NCI-H128 (cell line): Measurements from ENCODE around the gene RNU1-2.
A peak's percentile ranks its signal among the peaks of the same experiment; 100 is the strongest.
"Not testable (repeated sequence)": the region's sequence is repeated elsewhere in the genome, so short reads cannot be mapped to it uniquely, and the experiment has no call there.

Source experiments
- DNase-seq: peaks from one replicate; lab custom pipeline; 2025; ENCODE audit not compliant: unreplicated experiment; lab: John Stamatoyannopoulos, UW

The RNU1-2 gene

GRCh38 chr1:16907870-16908758, 12.3 kb downstream of the RNU1-2 start:
- no peak for DNase-seq

DNA sequence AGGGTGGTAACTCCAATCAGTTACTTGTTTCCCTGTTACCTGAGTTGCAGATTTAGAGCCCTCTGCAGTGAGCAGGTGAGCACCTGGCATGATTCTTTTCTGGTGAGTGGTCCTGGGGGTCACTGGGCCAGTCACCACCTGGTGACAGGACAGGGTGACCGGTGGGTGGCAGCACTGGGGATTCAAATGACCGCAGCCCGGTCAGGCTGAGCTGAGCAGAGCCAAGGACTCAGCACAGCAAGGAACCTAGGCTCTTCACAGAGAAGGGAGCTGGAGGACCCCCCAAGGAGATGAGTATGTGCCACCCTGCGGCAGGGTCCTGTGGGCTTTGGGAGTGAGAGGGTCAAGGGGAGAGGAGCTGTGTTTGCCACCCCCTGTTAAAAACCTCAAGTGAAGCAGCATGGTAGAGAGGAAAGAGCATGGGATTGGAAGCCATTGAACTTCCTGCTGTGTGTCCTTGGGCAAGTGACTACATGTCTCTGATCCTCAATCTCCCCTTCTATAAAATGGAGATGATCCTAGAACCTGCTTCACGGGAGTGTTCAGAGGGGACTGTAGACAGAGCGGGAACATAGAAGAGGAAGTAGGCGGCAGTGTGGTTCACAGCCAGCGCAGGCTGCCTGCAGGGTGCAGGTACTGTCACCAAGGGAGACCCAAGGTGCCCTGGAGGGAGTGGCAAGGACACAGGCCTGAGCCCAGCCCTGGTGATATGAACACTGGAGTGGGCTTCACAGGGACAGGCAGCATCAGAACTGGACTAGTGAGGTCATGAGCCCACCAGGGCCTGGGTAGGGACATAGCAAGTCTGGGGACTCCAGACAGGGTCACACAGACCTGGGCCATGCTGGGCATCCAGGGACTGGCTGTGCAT, 16.3 kb downstream of the RNU1-2 start:
- DNase-seq = not testable (repeated sequence)

- not testable (repeated sequence) for DNase-seq
Observed at GRCh38 chr1:16912742-16913141, 17.0 kb downstream of the RNU1-2 start.

DNA sequence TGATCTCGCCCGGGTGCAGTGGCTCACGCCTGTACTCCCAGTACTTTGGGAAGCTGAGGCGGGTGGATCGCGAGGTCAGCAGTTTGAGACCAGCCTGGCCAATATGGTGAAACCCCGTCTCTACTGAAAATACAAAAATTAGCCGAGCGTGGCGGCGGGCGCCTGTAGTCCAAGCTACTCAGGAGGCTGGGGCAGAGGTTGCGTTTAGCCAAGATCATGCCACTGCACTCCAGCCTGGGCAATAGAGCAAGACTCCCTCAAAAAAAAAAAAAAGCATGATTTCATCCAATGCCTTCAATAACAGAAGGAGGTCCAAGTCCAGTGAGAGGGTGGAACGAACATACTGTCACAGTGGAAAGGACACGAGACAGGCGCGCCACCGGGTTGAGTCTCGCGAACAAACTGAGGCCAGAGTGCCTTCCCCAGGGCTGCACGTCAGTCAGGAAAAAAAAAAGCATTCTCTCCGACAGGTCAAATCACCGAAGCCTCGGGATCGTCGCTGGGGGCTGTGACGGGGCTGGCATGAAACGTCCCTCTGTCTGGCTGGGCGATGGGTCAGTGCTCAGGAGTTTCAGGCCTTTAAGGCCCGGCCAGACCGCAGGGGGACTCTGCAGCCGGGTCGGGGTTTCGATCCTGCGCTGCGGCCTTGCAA, 17.5 kb downstream of the RNU1-2 start:
- DNase-seq = no peak

DNA sequence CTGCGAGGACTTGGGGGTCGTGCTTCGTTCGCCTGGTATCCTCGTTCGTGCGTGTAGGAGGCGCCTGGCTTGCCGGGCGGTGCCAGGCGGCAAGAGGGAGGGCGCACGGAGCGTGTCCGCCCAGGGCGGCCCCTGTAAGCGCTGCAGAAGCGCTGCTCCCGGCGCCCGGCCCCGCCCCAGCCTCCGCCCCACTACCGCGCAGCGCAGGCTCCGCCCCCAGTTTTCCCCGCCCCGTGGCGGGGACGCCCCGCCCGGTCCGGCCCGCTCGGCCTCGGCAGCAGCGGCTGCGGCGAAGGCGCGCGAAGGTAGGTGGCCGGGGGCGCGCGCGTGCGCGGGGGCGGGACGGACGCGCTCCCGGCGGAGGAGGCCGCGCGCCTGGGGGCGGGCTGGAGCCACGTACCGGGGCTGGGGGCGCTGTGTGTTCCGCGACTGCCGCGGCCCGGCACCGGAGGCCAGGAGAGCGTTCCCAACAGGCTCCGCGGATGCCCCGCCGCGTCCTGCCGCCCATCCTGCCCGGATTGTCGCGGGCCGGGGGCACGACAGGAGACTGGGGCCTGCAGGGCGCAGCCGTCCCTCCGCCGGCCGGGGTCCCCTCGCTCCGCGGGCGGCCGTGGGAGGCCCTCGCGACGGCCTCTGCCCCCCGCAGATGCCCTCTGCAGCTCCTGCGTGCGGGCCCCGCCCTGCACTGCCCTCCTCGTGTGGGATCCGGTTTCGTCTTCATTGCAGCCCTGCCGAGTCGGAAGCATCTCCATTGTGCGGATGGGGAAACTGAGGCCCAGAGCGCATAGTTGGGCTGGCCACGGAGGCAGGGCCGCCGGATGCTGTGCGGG, 18.3 kb downstream of the RNU1-2 start:
- DNase-seq = peak; percentile 99

DNA sequence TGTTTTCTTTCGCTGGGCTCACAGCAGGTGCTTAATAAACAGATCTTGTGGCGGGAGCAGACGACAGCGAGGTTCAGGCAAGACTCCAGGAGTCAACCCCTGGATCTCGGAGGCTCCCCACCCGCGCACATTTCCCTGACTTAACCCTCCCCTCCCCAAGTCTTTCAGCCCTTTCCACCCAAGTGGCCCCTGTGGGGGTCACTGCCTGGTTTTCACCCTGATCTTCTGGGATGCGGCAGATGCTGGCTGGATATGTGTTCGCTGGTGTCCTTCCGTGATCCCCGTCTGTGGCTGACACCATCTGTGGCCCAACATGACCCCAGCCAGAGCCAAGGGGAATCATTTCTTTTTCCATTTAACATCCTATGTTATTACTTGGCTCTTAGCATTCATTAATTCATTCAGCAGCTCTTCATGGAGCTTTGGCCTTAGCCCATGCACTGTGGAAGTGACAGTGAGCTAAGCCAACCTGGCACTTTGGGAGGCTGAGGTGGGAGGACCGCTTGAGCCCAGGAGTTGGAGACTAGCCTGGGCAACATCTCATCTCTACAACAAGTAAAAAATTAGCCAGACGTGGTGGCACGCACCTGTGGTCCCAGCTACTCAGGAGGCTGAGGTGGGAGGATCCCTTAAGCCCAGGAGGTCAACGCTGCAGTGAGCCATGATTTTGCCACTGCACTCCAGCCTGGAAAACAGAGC, 19.3 kb downstream of the RNU1-2 start:
- DNase-seq = not testable (repeated sequence)

- DNase-seq = no peak
Observed at GRCh38 chr1:16915627-16915973, 19.8 kb downstream of the RNU1-2 start.

- not testable (repeated sequence) for DNase-seq
Observed at GRCh38 chr1:16916036-16916880, 20.5 kb downstream of the RNU1-2 start.

DNA sequence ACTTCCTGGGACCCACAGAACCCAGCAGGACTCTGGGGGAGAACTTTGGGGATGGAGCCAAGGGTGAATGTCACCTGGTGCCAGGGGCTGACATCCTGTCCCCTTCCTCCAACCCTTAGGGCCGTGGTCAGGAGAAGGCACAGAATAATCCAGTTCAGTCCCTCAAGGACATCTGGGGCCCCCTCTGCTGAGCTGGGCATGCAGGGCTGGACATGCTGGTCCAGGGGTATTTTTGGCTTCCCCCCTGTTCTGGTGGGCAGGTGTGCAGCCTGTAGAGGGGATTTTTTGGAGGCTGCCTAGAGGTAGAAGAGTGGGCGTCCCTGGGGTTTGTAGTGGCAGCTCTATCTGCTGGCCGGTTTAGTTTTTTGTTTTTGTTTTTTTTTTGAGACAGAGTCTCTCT, 22.6 kb downstream of the RNU1-2 start:
- DNase-seq = no peak

GRCh38 chr1:16918936-16919665, 23.3 kb downstream of the RNU1-2 start:
- DNase-seq = not testable (repeated sequence)

DNA sequence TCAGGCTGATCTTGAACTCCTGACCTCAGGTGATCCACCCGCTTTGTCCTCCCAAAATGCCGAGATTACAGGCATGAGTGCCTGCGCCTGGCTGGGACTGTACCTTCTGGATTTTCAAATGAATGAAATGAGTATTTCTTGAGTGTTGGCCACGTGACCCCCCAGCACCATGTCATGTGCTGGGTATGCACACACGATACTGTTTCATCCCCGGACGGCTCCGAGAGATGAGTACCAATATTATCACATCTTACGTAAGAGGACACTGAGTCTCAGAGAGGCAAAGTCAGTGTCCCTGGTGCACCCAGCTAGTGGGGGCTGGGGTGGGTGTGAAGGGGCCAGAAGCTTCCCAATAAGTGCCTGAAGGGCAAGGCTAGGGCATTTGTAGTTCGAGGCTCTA, 25.2 kb downstream of the RNU1-2 start:
- no peak for DNase-seq

DNA sequence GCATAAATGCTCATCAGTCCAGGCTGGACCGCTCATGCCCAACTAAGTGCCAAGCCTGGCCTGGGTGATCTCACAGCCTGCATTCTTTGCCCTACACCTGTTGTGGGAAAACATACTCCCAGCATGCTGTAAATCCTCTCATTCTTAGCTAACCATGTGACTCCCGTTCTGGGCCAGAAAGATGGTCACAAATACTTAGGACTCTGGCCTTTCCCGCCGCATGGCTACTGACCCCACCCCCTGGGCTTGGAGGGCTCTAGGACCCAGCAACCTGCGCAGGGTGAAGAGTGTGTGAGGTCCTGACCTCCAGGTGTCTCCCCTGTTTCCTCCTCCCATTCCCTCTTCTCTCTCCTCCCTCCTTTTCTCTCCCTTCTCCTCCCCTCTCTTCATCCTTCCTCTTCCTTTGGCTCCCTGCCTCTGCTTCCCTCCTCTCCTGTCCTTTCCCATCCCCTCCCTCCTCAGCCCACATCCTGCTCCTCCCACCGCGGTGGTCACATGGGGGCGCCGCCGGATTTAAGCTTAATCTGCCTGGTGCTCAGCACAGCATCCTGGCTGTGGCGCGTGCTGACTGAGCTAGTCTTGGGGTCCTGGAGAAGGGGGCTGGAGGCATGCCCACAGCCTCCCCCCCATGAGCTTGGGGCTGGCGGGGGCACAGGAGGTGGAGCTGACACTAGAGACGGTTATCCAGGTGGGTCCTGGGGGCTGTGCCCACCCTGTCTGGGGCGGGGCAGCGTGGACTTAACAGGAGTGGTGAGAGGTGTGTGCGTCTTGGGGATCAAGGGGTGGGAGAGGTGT, 25.8 kb downstream of the RNU1-2 start, which contains the start of gene CROCC:
Gene CROCC (plus strand): TSS at position 541 of the 795 bp plus-strand sequence. CDS start 88 bp downstream, at position 629.
- DNase-seq = peak; percentile 83

- no peak for DNase-seq
Observed at GRCh38 chr1:16922466-16922865, 26.7 kb downstream of the RNU1-2 start.

- DNase-seq = no peak
Observed at GRCh38 chr1:16922885-16923431, 27.2 kb downstream of the RNU1-2 start.

DNA sequence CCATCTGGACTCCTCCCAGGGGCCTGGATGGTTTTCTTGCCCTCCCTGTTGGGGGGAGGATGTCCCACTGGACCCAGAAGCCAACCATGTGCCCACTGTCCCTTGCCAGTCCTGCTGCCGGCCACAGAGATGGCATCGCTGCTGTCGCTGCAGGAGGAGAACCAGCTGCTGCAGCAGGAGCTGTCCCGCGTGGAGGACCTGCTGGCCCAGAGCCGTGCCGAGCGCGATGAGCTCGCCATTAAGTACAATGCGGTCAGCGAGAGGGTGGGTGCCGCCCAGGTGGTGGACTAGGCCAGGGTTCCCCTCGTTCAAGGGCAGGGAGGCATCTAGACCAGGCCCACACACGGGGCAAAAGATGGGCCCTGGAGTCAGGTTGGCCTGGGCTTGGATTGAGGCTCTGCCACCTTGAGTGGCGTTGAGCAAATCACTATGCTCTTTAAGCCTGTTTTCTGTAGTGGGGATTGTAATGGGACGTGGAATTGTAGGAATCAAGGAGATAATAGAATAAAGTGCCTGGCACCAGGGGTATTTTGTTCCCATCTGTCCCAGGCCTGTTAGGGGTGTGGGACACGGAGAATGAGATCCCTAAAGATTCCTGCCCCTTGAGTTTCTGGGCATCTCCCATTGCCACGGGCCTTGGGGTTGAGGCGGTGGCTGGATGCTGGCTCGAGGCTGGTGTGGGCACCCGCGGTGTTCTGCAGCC, 28.6 kb downstream of the RNU1-2 start:
- DNase-seq = no peak

DNA sequence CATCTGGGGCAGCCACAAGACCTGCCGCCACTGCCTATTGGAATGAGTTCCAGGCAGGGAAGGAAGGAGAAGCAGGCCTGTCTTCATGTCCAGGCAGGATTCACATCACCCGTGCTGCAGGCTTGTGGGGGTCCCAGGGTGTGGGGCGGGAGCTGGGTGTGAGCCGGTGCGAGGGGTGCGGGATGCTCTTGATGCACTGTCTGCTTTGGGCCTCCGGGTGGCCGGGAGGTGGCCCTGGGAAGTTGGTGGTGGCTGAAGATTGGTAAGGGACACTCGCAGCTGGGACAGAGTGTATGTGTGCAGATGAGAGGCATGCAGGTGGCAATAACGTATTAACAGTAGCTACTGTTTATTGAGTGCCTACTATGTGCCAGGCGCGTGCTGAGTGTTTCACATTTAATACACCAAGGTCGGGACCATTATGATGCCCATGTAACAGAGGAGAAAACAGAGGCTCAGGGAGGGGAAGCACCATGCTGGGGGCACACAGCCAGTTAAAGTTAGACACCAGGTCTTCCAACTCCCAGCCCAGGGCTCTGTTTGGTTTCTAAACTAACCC, 29.2 kb downstream of the RNU1-2 start:
- DNase-seq = no peak
